ENCODE data around the gene ECT2L. TPM values are rescaled to one million over a fixed set of nuclear protein-coding genes. Genes with fewer than 3 reads are reported as not detected.

Gene ECT2L
- total and polyA plus RNA-seq, 2 of the 4 experiments (the other 2 are of a cell fraction), result not detected

GRCh38 chr6:138774370-138774769, 21.5 kb upstream of the ECT2L start:
- no TSS peak for BruUV-seq (replicated peaks)
- POLR2A ChIA-PET (ENCODE audit: unreplicated experiment), result no interaction called here
- DNase-seq (no peak), ATAC-seq (ENCODE audit: low read depth) (no peak)
- Histone ChIP-seq H3K4me3 (ENCODE audit: insufficient read depth, low read depth, low read length) (peak overlapping the region; percentile 85), H2BK20ac (ENCODE audit: low read depth, low read length) (no peak overlapping the region), H3K79me1 (ENCODE audit: low read depth in 1 of 2, low read length in 2 of 2) (peaks cover 8 to 16% of the 10 kb centered on the region in 2 experiments; a peak in 3 of 4 replicates), H2BK15ac (ENCODE audit: low read depth, low read length) (no peak overlapping the region), H4K91ac (ENCODE audit: insufficient read depth, low read depth, low read length) (no peak overlapping the region), H3K56ac (ENCODE audit: extremely low read depth, insufficient read depth, low read length) (no peak overlapping the region), H3K27me3 (ENCODE audit: control insufficient read depth, insufficient read depth, low read length) (no peaks in the 10 kb centered on the region), H3K9me1 (ENCODE audit: insufficient read depth, low read length) (no peaks in the 10 kb centered on the region), H3K4me2 (ENCODE audit: low read depth, low read length) (peak overlapping the region; percentile 76), H2BK5ac (ENCODE audit: low read depth, low read length, poor library complexity, severe bottlenecking) (no peak overlapping the region), H3K14ac (replicated peaks; ENCODE audit: low read depth, low read length) (no peak overlapping the region), H3K4me1 (ENCODE audit: control insufficient read depth, insufficient read depth, low read length) (no peaks in the 10 kb centered on the region), H3K18ac (ENCODE audit: low read depth, low read length) (no peak overlapping the region), H2AK9ac (replicated peaks; ENCODE audit: low read depth, low read length, poor library complexity) (no peak overlapping the region), H3K27ac (ENCODE audit: insufficient read depth, low read length) (no peak overlapping the region), H3K4ac (ENCODE audit: low read depth, low read length) (no peak overlapping the region), H4K20me1 (ENCODE audit: insufficient read depth, low read length) (no peaks in the 10 kb centered on the region), H3K36me3 (ENCODE audit: control insufficient read depth, insufficient read depth, low read length) (no peaks in the 10 kb centered on the region), H2AK5ac (ENCODE audit: low read depth, low read length) (no peak overlapping the region), H4K8ac (ENCODE audit: low read depth in 2 of 2, low read length in 2 of 2) (peak overlapping the region; percentile 82 to 95; a peak in 2 of 4 replicates), H2AFZ (replicated peaks; ENCODE audit: low read length, poor library complexity) (no peak overlapping the region), H4K5ac (ENCODE audit: low read depth, low read length) (no peak overlapping the region), H3K9ac (ENCODE audit: low read depth, low read length) (peak overlapping the region; percentile 41; the same call in 1 of the 2 replicates), H3K23ac (ENCODE audit: low read depth, low read length) (no peak overlapping the region), H3K9me3 (ENCODE audit: control insufficient read depth, insufficient read depth, low read length) (no peaks in the 10 kb centered on the region), H2BK120ac (ENCODE audit: low read depth, low read length) (no peak overlapping the region)
- no CpG with 5 or more reads among the region's 3 CpGs for WGBS, 2 experiments (ENCODE audit: extremely low coverage in 2 of 2, insufficient read length in 1 of 2)
- CTCF ChIA-PET, result no interaction called here
- dilution Hi-C loops (cut with HindIII; ENCODE audit: low sequenced_read_pairs, unreplicated experiment), result no loop called here
- intact Hi-C loops (cut with micrococcal nuclease), result no loop called here
- in situ Hi-C loops (cut with MboI; ENCODE audit: low sequenced_read_pairs), result loop anchor here (5.0 kb wide), 1 partner anchor 182 kb away; no protein-coding TSS in a partner anchor
- TF ChIP-seq MAZ (IDR thresholded peaks at IDR 0.05; ENCODE audit: borderline replicate concordance, low read depth, low read length) (no peak), CHD1 (IDR thresholded peaks at IDR 0.05; ENCODE audit: low read depth, low read length) (no peak), ELK1 (IDR thresholded peaks at IDR 0.05; ENCODE audit: borderline replicate concordance, low read depth, low read length) (no peak), MAFK (IDR thresholded peaks at IDR 0.05; ENCODE audit: low read depth, low read length) (no peak), RCOR1 (IDR thresholded peaks at IDR 0.05; ENCODE audit: insufficient replicate concordance, low read length) (no peak), SMC3 (IDR thresholded peaks at IDR 0.05; ENCODE audit: low read depth, low read length) (no peak), CTCF (conservative IDR thresholded peaks at IDR 0.05; ENCODE audit: low read depth, low read length) (no peak), USF2 (IDR thresholded peaks at IDR 0.05; ENCODE audit: low read depth, low read length) (no peak), RFX5 (IDR thresholded peaks at IDR 0.05; ENCODE audit: low read depth, low read length) (no peak), POLR2A (IDR thresholded peaks at IDR 0.05; ENCODE audit: low read depth, low read length) (no peak), MXI1 (IDR thresholded peaks at IDR 0.05; ENCODE audit: borderline replicate concordance, low read depth, low read length) (no peak), NFE2L2 (IDR thresholded peaks at IDR 0.05; ENCODE audit: low read depth, low read length) (no peak), RAD21 (IDR thresholded peaks at IDR 0.05; ENCODE audit: low read length) (no peak)
